HG03196 (cell line): ENCODE measurements around the gene TDP1.

Experiments
- ATAC-seq: cut with Tn5 transposase; IDR thresholded peaks from one replicate; pipeline ENCODE4 v1.9.1; 2021; ENCODE audit not compliant: unreplicated experiment

The TDP1 gene

DNA sequence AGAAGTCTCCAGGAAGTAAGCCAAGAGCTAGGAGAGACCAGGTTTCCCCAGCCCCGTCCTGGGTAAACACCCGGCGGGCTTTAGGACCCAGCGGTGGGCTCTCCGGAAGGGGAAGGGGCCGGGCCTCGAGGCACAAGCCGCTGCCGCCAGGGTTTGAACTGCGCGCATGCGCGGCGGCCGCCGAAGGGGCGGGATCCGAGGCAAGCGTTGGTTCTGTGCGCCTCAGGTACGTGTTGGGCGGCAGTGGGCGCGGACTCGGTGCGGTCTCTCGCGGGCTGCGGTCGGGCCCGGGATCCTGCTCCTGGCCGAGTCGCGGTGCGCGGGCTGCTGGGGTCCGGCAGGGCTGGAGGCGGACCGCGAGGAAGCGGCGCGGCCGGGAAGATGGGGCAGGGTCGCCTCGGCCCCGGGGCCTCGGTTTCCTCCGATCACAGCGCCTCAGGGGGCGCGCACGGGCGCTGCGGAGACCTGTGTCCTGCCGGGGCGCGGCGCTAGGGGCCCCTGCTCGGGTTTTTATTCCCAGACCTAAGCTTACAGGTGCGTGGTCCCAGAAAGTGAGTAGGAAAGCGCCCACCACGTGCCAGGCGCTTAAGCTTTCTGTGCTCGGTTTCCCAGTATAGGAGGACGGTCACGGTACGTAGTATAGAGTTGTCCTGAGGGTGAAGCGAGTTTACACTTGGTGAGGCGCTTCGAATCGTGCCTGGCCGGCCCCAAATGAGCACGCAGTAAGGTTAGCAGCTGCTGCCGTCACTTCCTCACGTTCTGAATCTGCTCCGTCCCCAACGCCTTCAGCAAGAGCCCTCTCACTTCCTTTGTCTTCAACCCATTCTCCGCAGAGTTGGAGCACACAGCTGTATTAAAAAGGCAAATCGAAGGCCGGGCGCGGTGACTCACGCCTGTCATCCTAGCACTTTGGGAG is at the start of gene TDP1:
Gene TDP1, plus strand, starts transcription at position 183 of the 916 bp plus-strand sequence. CDS start 7,188 bp downstream, outside the sequence.
- peak; percentile 63 for ATAC-seq

- ATAC-seq = no peak
These were observed 49.7 kb upstream of the TDP1 start for GRCh38 chr14:89906000-89906399.

DNA sequence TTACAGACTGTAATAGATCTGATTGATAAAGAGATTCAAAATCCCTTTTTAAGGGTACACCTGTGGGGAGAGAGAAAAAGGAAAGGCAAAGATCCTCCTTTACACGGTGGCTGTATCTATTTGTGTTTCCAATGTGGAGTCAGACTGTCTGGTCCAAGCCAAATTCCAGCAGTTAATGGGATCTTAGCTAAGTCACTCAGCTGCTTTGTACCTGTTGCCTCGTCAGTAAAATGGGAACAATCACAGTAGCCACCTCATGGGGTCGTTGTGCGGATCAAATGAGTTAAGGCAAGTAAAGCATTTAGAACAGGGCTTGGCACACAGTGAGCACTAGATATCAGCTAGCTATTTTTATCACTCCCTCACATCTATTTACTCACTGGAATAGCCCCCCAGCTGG is 48.1 kb upstream of the TDP1 start:
- no peak for ATAC-seq

GRCh38 chr14:89908712-89909450 is 46.8 kb upstream of the TDP1 start:
- ATAC-seq = no peak

DNA sequence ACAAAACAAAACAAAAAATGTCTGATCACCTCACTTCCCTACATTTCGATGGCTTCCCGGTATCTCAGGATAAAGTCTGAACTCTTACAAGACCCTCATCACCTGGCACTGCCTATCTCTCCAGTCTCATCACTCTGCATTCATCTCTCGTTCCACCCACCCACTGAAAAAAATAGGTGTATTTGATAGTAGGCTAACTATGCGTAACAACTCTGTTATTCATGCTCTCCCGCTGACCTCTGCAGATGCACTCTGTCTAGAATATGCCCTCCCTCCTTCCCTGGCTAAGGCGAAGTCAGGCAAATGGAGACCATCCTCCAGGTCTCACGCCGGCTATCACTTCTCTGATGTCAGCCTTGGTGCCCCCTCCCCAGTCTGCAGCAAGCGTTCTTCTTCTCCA is 46.1 kb upstream of the TDP1 start:
- ATAC-seq = no peak

- no peak for ATAC-seq
These were observed 45.1 kb upstream of the TDP1 start for GRCh38 chr14:89910691-89911009.

DNA sequence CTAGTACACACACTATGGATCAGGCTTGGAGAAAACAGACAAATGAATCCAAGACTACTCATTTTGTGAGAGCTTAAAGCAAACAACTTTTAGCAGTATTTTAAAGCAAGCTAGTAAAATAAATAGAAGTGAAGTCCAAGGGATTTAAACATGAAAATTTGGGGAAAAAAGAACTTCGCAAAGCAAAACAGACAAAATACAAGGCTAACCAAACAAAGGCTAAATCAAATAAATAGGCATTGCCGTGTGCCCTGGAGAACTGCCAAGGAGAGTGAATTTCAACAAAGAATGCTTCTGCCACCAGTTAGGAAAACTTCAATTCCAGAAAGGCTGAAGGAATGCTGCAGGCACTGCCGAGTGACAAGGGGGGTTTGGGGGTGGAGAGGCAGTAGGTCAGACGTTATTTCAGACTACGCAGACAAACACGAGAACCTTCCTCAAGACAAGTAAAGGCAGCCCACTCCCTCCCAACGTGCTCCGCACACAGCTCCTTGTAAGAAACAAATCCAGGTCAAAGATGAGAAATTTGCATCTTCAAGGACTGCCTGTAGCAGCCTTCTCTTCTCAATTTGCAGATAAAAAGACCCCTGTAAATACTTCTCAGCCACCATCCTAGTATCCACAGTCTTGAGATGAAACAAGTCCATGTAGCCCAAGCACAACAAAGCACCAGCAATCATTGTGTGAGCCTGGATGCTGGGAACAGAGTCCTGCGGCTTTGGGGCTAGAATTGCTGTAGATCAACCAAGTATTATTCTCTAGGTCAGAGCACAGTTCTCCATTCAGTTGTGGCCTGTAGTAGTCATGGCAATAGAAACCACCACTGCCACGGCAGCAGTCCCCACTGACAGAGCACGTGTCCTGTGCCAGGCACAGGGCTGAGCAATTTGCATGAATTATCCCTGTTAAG is 44.5 kb upstream of the TDP1 start:
- ATAC-seq = no peak

GRCh38 chr14:89912221-89912620 is 43.5 kb upstream of the TDP1 start:
- ATAC-seq = no peak

DNA sequence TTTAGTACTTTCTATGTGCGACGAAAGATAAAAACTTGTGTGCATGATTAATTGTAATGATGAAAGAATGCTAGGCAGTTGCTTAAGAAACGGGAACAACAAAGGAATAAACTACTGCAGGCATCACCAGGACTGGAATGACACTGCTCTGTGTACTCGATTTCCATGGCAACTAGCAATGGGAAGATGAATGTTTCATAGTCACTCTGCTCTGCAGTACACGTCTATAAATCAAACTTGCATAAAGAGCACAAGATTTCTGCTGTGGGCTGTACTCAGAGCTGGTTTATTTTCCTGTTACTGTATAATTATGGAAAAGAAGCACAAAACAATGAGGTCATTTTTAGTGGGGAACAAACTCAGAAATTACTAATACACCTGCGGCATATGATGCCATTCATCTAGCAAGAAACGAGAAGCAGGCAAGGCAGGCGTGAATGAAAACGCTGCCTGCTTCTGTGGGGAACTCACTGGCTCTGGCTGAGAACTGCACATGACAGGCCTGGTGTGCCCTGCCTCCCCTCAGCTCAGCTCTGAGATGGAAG is 43.0 kb upstream of the TDP1 start:
- ATAC-seq = no peak

- ATAC-seq = no peak
These were observed 40.4 kb upstream of the TDP1 start for GRCh38 chr14:89915114-89915878.

DNA sequence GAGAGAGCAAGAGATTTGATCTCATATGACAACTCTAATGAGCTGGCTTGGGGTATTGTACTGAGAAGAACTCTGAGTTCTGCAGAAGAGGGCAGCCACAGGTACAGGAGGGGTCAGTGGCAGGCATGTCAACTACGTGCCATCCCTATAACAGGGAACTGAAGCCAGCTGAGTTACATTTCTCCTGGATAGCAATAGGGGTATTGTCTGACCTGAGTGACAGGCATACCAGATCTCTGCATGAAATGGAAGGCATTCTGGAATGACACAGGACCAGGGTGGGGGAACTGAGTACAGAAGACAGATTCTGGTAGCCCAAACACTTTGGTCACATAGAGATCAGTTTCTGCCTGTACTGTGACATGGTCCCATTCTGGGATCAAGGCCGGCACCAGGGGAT is 37.0 kb upstream of the TDP1 start:
- ATAC-seq = no peak

DNA sequence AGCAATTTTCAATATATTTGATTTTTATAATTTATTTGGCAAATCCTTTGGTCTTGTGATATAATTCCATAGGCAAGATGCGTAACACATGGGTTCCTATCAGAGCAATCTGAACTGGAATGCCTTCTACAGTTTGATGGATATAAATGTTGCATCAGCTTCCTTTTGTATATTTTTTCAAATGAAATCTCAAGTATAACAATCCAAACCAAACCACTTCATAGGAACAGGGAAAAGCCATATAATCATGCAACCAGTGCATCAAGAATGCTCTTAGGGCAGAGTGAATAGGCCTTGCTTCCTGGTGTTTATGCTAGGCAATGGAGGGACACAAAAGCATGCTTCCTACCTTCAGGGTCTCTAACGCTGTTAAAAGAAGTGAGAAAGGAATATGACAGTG is 35.7 kb upstream of the TDP1 start:
- no peak for ATAC-seq

DNA sequence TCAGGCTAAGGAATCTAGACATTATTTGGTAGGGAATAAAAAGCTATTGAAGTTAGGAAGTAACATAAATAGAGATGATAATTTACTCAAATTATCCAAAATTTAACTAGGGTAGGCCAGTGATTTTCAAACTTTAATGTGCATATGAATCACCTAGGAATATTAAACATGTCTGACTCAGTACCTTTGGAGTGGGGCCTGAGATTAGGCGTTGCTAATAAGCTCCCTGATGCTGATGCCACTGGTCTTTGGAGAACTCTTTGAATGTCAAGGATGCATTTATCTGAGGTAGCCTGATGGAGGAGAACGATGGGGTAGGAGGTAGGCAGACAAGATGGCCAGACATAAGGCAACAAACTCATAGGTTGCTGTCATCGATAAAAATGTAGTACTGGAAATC is 34.4 kb upstream of the TDP1 start:
- no peak for ATAC-seq

DNA sequence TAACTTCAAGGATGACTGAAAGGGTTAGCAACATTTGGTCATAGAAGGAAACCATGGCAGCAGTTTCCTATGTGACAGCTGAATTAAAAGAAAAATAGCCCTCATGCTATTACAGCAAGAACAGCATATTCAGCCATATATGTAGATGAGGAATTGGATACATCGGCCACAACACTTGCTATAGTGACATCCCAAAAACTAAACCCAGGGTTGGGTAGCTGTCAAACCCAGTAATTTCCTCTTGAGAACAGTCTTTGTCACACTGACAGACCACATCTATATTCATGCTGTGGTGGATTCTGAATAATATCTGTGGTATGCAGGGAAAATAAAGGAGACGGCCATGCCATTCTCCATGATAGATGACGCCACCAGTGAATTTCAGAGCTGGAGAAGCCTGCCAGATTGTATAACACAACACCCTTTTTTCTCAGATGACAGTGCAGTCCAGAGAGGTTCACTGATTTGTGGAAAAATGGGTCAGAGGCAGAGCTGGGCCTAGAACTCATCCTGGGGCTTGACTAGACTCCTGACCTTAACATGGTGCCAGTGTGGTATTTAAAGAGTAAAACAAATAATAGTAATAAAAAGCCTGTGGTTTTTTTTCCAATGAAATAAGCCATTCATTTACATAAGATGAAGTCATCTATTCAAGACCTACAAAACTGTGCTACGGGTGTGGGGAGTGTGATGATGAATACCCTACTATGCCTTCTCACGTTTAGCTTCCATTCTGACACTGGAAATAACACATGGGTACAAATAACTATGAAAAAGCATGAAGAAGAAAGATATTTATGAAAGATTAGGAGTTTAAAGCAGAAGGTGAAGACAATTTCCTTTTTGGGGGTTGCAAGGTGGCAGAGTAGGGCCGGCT is 33.5 kb upstream of the TDP1 start:
- no peak for ATAC-seq

- ATAC-seq = no peak
These were observed 31.5 kb upstream of the TDP1 start for GRCh38 chr14:89924268-89924667.

- no peak for ATAC-seq
These were observed 29.0 kb upstream of the TDP1 start for GRCh38 chr14:89926694-89927093.

DNA sequence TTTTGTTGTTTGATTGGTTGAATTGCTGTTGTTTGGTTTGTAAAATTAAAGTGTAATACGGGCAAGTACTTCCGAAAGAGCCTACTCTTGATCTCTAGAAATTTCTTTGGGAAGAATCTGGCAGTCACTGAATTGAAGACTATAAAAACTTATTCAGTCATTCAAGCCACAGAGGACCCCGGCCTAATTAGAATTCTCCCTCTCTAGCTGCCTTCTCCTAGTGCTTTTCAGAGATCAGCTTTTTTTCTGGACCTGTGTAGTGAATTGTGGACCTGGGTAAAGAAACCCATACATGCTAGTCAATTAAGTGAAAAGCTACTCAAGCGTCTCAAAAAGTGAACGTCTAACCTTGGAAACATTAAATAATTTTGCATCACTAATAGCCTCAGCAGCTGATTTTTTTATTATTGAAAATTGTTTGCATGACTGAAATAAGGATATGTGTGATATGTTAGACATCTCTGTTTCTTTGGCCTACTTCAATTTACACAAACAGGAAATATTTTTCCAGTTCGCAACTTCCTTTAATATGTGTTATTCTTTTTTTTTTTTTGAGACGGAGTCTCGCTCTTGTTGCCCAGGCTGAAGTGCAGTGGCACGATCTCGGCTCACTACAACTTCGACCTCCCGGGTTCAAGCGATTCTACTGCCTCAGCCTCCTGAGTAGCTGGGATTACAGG is 28.4 kb upstream of the TDP1 start:
- ATAC-seq = no peak

- ATAC-seq = no peak
These were observed 22.7 kb upstream of the TDP1 start for GRCh38 chr14:89933002-89933401.
